ENCODE measurements around the gene MAPK10.
"Not testable (repeated sequence)": the region's sequence is repeated elsewhere in the genome, so short reads cannot be mapped to it uniquely, and the experiment has no call there.

MAPK10 gene

GRCh38 chr4:85967872-85968271 is 392.0 kb downstream of the MAPK10 start:
- no peak for DNase-seq (ENCODE audit: low read depth)

GRCh38 chr4:85966373-85966772 is 393.5 kb downstream of the MAPK10 start:
- DNase-seq (ENCODE audit: low read depth): no peak

- no peak for DNase-seq (ENCODE audit: low read depth)
Measured at GRCh38 chr4:85965529-85965928, 394.3 kb downstream of the MAPK10 start.

GRCh38 chr4:85965017-85965416 is 394.8 kb downstream of the MAPK10 start:
- not testable (repeated sequence) for DNase-seq (ENCODE audit: low read depth)

GRCh38 chr4:85964298-85964697 is 395.6 kb downstream of the MAPK10 start:
- DNase-seq (ENCODE audit: low read depth): no peak

GRCh38 chr4:85963231-85963630 is 396.6 kb downstream of the MAPK10 start:
- no peak for DNase-seq (ENCODE audit: low read depth)

GRCh38 chr4:85961887-85962286 is 398.0 kb downstream of the MAPK10 start:
- DNase-seq (ENCODE audit: low read depth): no peak

- DNase-seq (ENCODE audit: low read depth): no peak
Measured at GRCh38 chr4:85956293-85956945, 403.4 kb downstream of the MAPK10 start.

GRCh38 chr4:85955620-85956292 is 404.1 kb downstream of the MAPK10 start:
- DNase-seq (ENCODE audit: low read depth): no peak

GRCh38 chr4:85953651-85954018 is 406.2 kb downstream of the MAPK10 start:
- DNase-seq (ENCODE audit: low read depth): no peak

GRCh38 chr4:85952972-85953650 is 406.7 kb downstream of the MAPK10 start:
- no peak for DNase-seq (ENCODE audit: low read depth)

GRCh38 chr4:85952528-85952927 is 407.3 kb downstream of the MAPK10 start:
- no peak for DNase-seq (ENCODE audit: low read depth)

GRCh38 chr4:85951099-85951498 is 408.8 kb downstream of the MAPK10 start:
- DNase-seq (ENCODE audit: low read depth): no peak

- no peak for DNase-seq (ENCODE audit: low read depth)
Measured at GRCh38 chr4:85946821-85947220, 413.0 kb downstream of the MAPK10 start.

- DNase-seq (ENCODE audit: low read depth): no peak
Measured at GRCh38 chr4:85942107-85942506, 417.7 kb downstream of the MAPK10 start.

- DNase-seq (ENCODE audit: low read depth): no peak
Measured at GRCh38 chr4:85940151-85940550, 419.7 kb downstream of the MAPK10 start.
